Osteocyte (in vitro differentiated cells): ENCODE data around the gene OPA1. TPM values are rescaled to one million over a fixed set of nuclear protein-coding genes. Genes with fewer than 3 reads are reported as not detected.

ENCODE experiments used
- DNase-seq: peaks from one replicate; pipeline ENCODE4 v3.0.0; 2021; ENCODE audit warnings: mixed read lengths; ENCODE audit not compliant: unreplicated experiment; ENCODE audit errors: extremely low spot score
- H3K27ac Mint-ChIP-seq: one replicate; pipeline ENCODE4 v1.8.0; 2021; ENCODE audit warnings: mild to moderate bottlenecking, mixed read lengths; ENCODE audit not compliant: unreplicated experiment
- H3K27me3 Mint-ChIP-seq: one replicate; pipeline ENCODE4 v1.8.0; 2021; ENCODE audit warnings: mixed read lengths; ENCODE audit not compliant: unreplicated experiment
- H3K36me3 Mint-ChIP-seq: one replicate; pipeline ENCODE4 v1.8.0; 2021; ENCODE audit warnings: mixed read lengths; ENCODE audit not compliant: unreplicated experiment
- H3K4me1 Mint-ChIP-seq: one replicate; pipeline ENCODE4 v1.8.0; 2021; ENCODE audit warnings: mixed read lengths; ENCODE audit not compliant: unreplicated experiment
- H3K4me3 Mint-ChIP-seq: one replicate; pipeline ENCODE4 v1.8.0; 2021; ENCODE audit warnings: mild to moderate bottlenecking, moderate library complexity, mixed read lengths; ENCODE audit not compliant: unreplicated experiment
- H3K9me3 Mint-ChIP-seq: one replicate; pipeline ENCODE4 v1.8.0; 2021; ENCODE audit warnings: mixed read lengths; ENCODE audit not compliant: unreplicated experiment
- CTCF ChIP-seq: fragments of 200-600 bp; sonication (generic); IDR thresholded peaks from 2 replicates; pipeline ENCODE4 v1.5.0; 2021; ENCODE audit warnings: antibody characterized with exemption, mild to moderate bottlenecking, moderate library complexity
- long read RNA-seq: library from polyadenylated mRNA; unstranded; transcript quantifications from one replicate; pipeline ENCODE4 v2.0.0, GENCODE V29; 2021
- total RNA-seq: library from RNA; stranded (reverse); gene quantifications from 2 replicates; pipeline ENCODE4 v1.2.1, GENCODE V29; 2021

OPA1 gene
- total RNA-seq = 49.6 and 52.5 TPM in 2 replicates
- long read RNA-seq, full-length matches to known transcripts = 128 of 222 reads
- long read RNA-seq, partial matches to known transcripts = 56 of 222 reads
- long read RNA-seq, other reads (novel, unspliced or antisense) = 38 of 222 reads

- no peaks in the 10 kb centered on the region for H3K27me3 Mint-ChIP-seq
- H3K36me3 Mint-ChIP-seq = peaks cover 6% of the 10 kb centered on the region
- peak within 1 kb of the TSS; percentile 96 for H3K27ac Mint-ChIP-seq
- no peaks in the 10 kb centered on the region for H3K9me3 Mint-ChIP-seq
- TF ChIP-seq CTCF = peak; percentile 44
- DNase-seq = peak; percentile 99
- H3K4me1 Mint-ChIP-seq = peaks cover 36% of the 10 kb centered on the region
- H3K4me3 Mint-ChIP-seq = peak within 1 kb of the TSS; percentile 94
These were observed at the start of gene OPA1 for GRCh38 chr3:193592841-193593667. TSS of gene OPA1 (plus strand) at chr3:193593208. CDS start at chr3:193593378, 170 bp downstream.

GRCh38 chr3:193544289-193544688 lies 48.7 kb upstream of the OPA1 start:
- Mint-ChIP-seq H3K4me1 (no peaks in the 10 kb centered on the region), H3K4me3 (no peak overlapping the region), H3K27ac (no peak overlapping the region), H3K36me3 (no peaks in the 10 kb centered on the region), H3K9me3 (no peaks in the 10 kb centered on the region), H3K27me3 (peaks cover 8% of the 10 kb centered on the region)
- no peak for DNase-seq
- no peak for TF ChIP-seq CTCF

GRCh38 chr3:193545304-193545703 lies 47.7 kb upstream of the OPA1 start:
- Mint-ChIP-seq H3K27me3 (peaks cover 8% of the 10 kb centered on the region), H3K36me3 (no peaks in the 10 kb centered on the region), H3K4me3 (no peak overlapping the region), H3K27ac (no peak overlapping the region), H3K9me3 (no peaks in the 10 kb centered on the region), H3K4me1 (no peaks in the 10 kb centered on the region)
- DNase-seq = no peak
- no peak for TF ChIP-seq CTCF

GRCh38 chr3:193546129-193546528 lies 46.9 kb upstream of the OPA1 start:
- no peak for TF ChIP-seq CTCF
- Mint-ChIP-seq H3K36me3 (no peaks in the 10 kb centered on the region), H3K4me1 (no peaks in the 10 kb centered on the region), H3K27me3 (peaks cover 8% of the 10 kb centered on the region), H3K9me3 (no peaks in the 10 kb centered on the region), H3K4me3 (no peak overlapping the region), H3K27ac (no peak overlapping the region)
- DNase-seq = no peak

GRCh38 chr3:193548406-193548805 lies 44.6 kb upstream of the OPA1 start:
- no peaks in the 10 kb centered on the region for H3K9me3 Mint-ChIP-seq
- no peaks in the 10 kb centered on the region for H3K36me3 Mint-ChIP-seq
- no peak overlapping the region for H3K4me3 Mint-ChIP-seq
- no peak overlapping the region for H3K27ac Mint-ChIP-seq
- H3K4me1 Mint-ChIP-seq = no peaks in the 10 kb centered on the region
- peaks cover 18% of the 10 kb centered on the region for H3K27me3 Mint-ChIP-seq
- no peak for DNase-seq
- TF ChIP-seq CTCF = no peak
